ENCODE data around the gene ATAD3B.
"Not testable (repeated sequence)": the region's sequence is repeated elsewhere in the genome, so short reads cannot be mapped to it uniquely, and the experiment has no call there.

The ATAD3B gene

DNA sequence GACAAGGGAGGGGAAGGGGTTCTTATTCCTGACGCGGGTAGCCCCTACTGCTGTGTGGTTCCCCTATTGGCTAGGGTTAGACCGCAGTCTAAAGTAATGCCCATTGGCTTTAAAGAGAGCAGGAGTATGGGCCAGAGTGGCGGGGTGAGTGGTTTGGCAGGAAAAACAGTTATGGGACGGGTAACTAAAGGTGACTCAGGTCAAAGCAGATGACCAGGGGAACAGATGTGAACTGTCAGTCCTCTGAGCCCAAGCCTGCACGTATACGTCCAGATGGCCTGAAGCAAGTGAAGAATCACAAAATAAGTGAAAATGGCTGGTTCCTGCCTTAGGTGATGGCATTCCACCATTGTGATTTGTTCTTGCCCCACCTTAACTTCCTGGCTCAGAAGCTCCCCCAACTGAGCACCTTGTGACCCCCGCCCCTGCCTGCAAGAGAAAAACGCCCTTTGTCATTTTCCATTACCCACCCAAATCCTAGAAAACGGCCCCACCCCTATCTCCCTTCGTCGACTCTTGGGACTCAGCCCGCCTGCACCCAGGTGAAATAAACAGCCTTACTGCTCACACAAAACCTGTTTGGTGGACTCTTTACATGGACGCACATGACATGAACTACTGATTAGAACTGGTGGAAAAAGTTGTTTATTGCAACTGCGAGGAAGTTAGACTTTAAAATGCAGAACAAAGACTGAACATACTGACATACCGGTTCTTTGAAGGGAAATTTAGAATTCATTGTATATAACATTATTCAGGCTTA is 758 bp upstream of the ATAD3B start:
- Histone ChIP-seq H4K20me1 (ENCODE audit: insufficient read depth, low read length) (no peaks in the 10 kb centered on the region), H3K79me2 (ENCODE audit: low read length) (peaks cover 50% of the 10 kb centered on the region), H2AFZ (ENCODE audit: low read depth, low read length) (peak overlapping the region; percentile 81), H3K27me3 (ENCODE audit: low read depth, low read length) (no peaks in the 10 kb centered on the region), H3K27ac (ENCODE audit: low read length) (peak overlapping the region; percentile 62), H3K36me3 (replicated peaks; ENCODE audit: low read depth, low read length) (peaks cover 3% of the 10 kb centered on the region), H3K4me1 (ENCODE audit: low read length) (peaks cover 5% of the 10 kb centered on the region), H3K4me3 (ENCODE audit: low read length) (peak overlapping the region; percentile 88), H3K4me2 (ENCODE audit: low read length) (peak overlapping the region; percentile 82), H3K9me3 (ENCODE audit: insufficient read depth, low read length) (no peaks in the 10 kb centered on the region), H3K9ac (ENCODE audit: low read length) (peak overlapping the region; percentile 93)
- TF ChIP-seq CTCF (IDR thresholded peaks at IDR 0.05; ENCODE audit: low read depth, low read length) (no peak), EZH2phosphoT487 (IDR thresholded peaks at IDR 0.05; ENCODE audit: low read depth) (no peak)

DNA sequence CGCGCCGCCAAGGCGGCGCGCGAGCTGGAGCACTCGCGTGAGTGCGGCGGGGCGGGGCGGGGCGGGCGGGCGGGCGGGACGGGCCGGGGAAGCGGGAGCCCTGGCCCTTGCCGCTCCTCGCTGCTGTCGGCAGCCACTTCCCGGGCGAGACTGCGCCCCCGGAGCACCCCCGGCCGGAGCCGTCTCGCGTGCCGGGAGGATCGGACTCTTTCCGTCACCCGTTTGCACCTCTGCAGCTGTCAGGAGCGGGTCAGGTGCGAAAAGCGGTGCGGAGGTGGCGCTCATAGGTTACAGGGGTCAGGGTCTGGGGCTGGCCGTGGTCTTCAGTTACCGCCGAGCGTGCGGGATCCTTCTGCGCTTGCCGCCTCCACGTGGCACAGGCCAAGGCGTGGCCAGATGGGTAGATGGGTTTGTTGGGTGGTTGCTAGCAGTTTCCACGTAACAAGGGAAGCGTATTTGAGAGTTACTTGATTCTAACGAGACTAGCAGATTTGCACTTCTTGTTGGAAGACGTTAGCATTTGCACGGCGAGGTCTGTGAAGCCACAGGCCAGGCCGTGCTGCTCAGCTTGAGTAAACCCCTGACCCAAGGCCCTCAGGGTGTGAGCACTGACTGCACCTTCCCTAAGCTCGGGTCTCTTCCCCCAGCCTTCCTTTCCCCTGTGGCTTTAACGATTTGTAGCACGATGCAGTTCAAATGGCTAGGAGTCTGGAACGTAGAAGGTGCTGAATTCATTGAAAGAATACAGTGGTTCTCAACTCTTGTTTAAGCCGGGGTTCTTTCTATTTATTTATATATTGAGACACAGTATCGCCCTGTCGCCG is 700 bp downstream of the ATAD3B start:
- H3K4me1 ChIP-seq (ENCODE audit: low read length); H3K9me3 ChIP-seq (ENCODE audit: insufficient read depth, low read length); H3K36me3 ChIP-seq (replicated peaks; ENCODE audit: low read depth, low read length); H3K27ac ChIP-seq (ENCODE audit: low read length); H3K27me3 ChIP-seq (ENCODE audit: low read depth, low read length); H2AFZ ChIP-seq (ENCODE audit: low read depth, low read length); H4K20me1 ChIP-seq (ENCODE audit: insufficient read depth, low read length): not testable (repeated sequence)
- peak overlapping the region; percentile 83 for H3K4me2 ChIP-seq (ENCODE audit: low read length)
- peak overlapping the region; percentile 71 for H3K9ac ChIP-seq (ENCODE audit: low read length)
- H3K4me3 ChIP-seq (ENCODE audit: low read length), result peak overlapping the region; percentile 88
- H3K79me2 ChIP-seq (ENCODE audit: low read length), result peaks cover 64% of the 10 kb centered on the region

GRCh38 chr1:1476011-1476410 is 4.4 kb downstream of the ATAD3B start:
- not testable (repeated sequence) for H3K4me3 ChIP-seq (ENCODE audit: low read length); H3K9me3 ChIP-seq (ENCODE audit: insufficient read depth, low read length); H3K4me2 ChIP-seq (ENCODE audit: low read length); H3K27ac ChIP-seq (ENCODE audit: low read length); H3K27me3 ChIP-seq (ENCODE audit: low read depth, low read length); H3K9ac ChIP-seq (ENCODE audit: low read length); H4K20me1 ChIP-seq (ENCODE audit: insufficient read depth, low read length); H3K4me1 ChIP-seq (ENCODE audit: low read length); H2AFZ ChIP-seq (ENCODE audit: low read depth, low read length)
- peaks cover 60% of the 10 kb centered on the region for H3K79me2 ChIP-seq (ENCODE audit: low read length)
- H3K36me3 ChIP-seq (replicated peaks; ENCODE audit: low read depth, low read length), result peaks cover 11% of the 10 kb centered on the region

DNA sequence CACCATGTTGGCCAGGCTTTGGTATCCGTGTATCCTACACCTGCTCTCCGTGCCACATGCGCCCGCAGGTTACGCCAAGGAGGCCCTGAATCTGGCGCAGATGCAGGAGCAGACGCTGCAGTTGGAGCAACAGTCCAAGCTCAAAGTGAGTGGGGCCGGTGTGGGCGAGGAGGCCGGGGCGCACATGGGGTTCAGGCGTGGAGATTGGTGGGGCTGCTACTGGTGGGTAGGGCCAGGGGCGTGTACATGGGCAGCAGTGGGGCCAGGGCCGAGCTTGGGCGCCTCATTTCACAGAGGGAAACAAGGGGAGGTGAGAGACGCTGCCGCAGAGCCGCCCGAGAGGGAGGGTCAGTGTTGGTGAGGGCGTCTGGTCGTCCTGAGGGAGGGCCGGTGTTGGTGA is 5.6 kb downstream of the ATAD3B start:
- no peaks in the 10 kb centered on the region for H3K9me3 ChIP-seq (ENCODE audit: insufficient read depth, low read length)
- no peak for TF ChIP-seq EZH2phosphoT487 (IDR thresholded peaks at IDR 0.05; ENCODE audit: low read depth)
- TF ChIP-seq CTCF (IDR thresholded peaks at IDR 0.05; ENCODE audit: low read depth, low read length), result no peak
- peaks cover 51% of the 10 kb centered on the region for H3K79me2 ChIP-seq (ENCODE audit: low read length)
- no peak overlapping the region for H3K4me2 ChIP-seq (ENCODE audit: low read length)
- no peak overlapping the region for H2AFZ ChIP-seq (ENCODE audit: low read depth, low read length)
- H3K36me3 ChIP-seq (replicated peaks; ENCODE audit: low read depth, low read length), result peaks cover 11% of the 10 kb centered on the region
- H3K4me1 ChIP-seq (ENCODE audit: low read length), result no peaks in the 10 kb centered on the region
- H3K27me3 ChIP-seq (ENCODE audit: low read depth, low read length), result no peaks in the 10 kb centered on the region
- no peaks in the 10 kb centered on the region for H4K20me1 ChIP-seq (ENCODE audit: insufficient read depth, low read length)
- H3K27ac ChIP-seq (ENCODE audit: low read length), result no peak overlapping the region
- no peak overlapping the region for H3K9ac ChIP-seq (ENCODE audit: low read length)
- no peak overlapping the region for H3K4me3 ChIP-seq (ENCODE audit: low read length)
